Tongue (tissue), 2 donors: ENCODE results near the gene SLC9B2. TPM values are rescaled to one million over a fixed set of nuclear protein-coding genes. Genes with fewer than 3 reads are reported as not detected.
"Not testable (repeated sequence)": the region's sequence is repeated elsewhere in the genome, so short reads cannot be mapped to it uniquely, and the experiment has no call there.

ENCODE experiments used
- DNase-seq: peaks from one replicate; pipeline ENCODE4 v3.0.0-alpha.2; 2015
- total RNA-seq: library from RNA; depleted of rRNA; stranded (reverse); fragments of >200 nt; gene quantifications from one replicate; pipeline ENCODE4 v1.2.3, GENCODE V29; 2014

The SLC9B2 gene
- total RNA-seq, 1 donor from 2014 or later, result 11.9 TPM

GRCh38 chr4:103019308-103020124, 57.0 kb downstream of the SLC9B2 start, which contains the start of gene SLC9B1:
Gene SLC9B1 (minus strand): TSS chr4:103019705. CDS start chr4:102991711, 27,994 bp downstream.
- DNase-seq, result peak; percentile 96

GRCh38 chr4:103018391-103019307, 57.9 kb downstream of the SLC9B2 start:
- peak; percentile 62 for DNase-seq

- DNase-seq, result no peak
These were observed 64.0 kb downstream of the SLC9B2 start for GRCh38 chr4:103012551-103012950.

GRCh38 chr4:103012060-103012459, 64.5 kb downstream of the SLC9B2 start:
- DNase-seq, result peak; percentile 27

GRCh38 chr4:103011378-103012025, 65.1 kb downstream of the SLC9B2 start:
- peak; percentile 11 for DNase-seq

GRCh38 chr4:103010804-103011203, 65.8 kb downstream of the SLC9B2 start:
- no peak for DNase-seq

- DNase-seq, result peak; percentile 87
These were observed 67.5 kb downstream of the SLC9B2 start for GRCh38 chr4:103008875-103009729.

- no peak for DNase-seq
These were observed 74.0 kb downstream of the SLC9B2 start for GRCh38 chr4:103002551-103002950.

GRCh38 chr4:102994803-102995202, 81.8 kb downstream of the SLC9B2 start:
- DNase-seq, result no peak

- DNase-seq, result not testable (repeated sequence)
These were observed 82.6 kb downstream of the SLC9B2 start for GRCh38 chr4:102993985-102994384.

GRCh38 chr4:102988429-102989020, 88.0 kb downstream of the SLC9B2 start:
- DNase-seq, result no peak

GRCh38 chr4:102981005-102981404, 95.6 kb downstream of the SLC9B2 start:
- no peak for DNase-seq

Other genes with a start within 250 kb of the SLC9B2 start
- 294 TPM for gene UBE2D3, start 249.2 kb downstream of the SLC9B2 start, total RNA-seq
- gene CISD2, start 207.8 kb downstream of the SLC9B2 start, total RNA-seq, result 14.1 TPM
- gene SLC9B1, start 57.1 kb downstream of the SLC9B2 start, total RNA-seq, result 2.7 TPM
- 46.7 TPM for gene BDH2, start 23.1 kb upstream of the SLC9B2 start, total RNA-seq
- gene CENPE, start 121.6 kb upstream of the SLC9B2 start, total RNA-seq, result 8.5 TPM